Right lobe of liver (tissue), 4 donors: ENCODE data around the gene TIMP1.

Experiments used
- CTCF ChIP-seq, 4 donors: fragments of 200-600 bp in 3 of 4; fragments of 450-650 bp in 1 of 4; IDR thresholded peaks; one replicate each; pipeline versions ENCODE4 v1.5.1 to v1.8.0; 2016 to 2022; ENCODE audit warnings: antibody characterized with exemption in 4 of 4, mild to moderate bottlenecking in 2 of 4
- POLR2A ChIP-seq: fragments of 450-650 bp; IDR thresholded peaks from one replicate; pipeline ENCODE4 v1.6.1; 2017; ENCODE audit warnings: antibody characterized with exemption, mild to moderate bottlenecking
- donor health status: DM: no; HTN: no; CAD: no.
- donor health status: DM: no; HTN: no; CAD: no.
- donor health status: DM: no; HTN: yes; CAD: no.

- TF ChIP-seq CTCF (IDR thresholded peaks at IDR 0.05), result no peak
- no peak for TF ChIP-seq POLR2A
Observed at GRCh38 chrX:47571215-47571614, 11.0 kb upstream of the TIMP1 start.
